ENCODE results near the gene CDH23. TPM values are rescaled to one million over a fixed set of nuclear protein-coding genes. Genes with fewer than 3 reads are reported as not detected.

CDH23 gene
- polyA plus RNA-seq, 1 donor from 2014 or later: 6.6 TPM

GRCh38 chr10:71713135-71714030 lies 316.7 kb downstream of the CDH23 start:
- Histone ChIP-seq H3K27ac (ENCODE audit: low read length) (no peak overlapping the region), H3K9me3 (ENCODE audit: low read length) (no peaks in the 10 kb centered on the region), H3F3A (ENCODE audit: insufficient read depth, low read length, poor library complexity, severe bottlenecking) (no peaks in the 10 kb centered on the region), H3K9ac (ENCODE audit: low read length) (no peak overlapping the region), H3K27me3 (ENCODE audit: insufficient read depth, low read depth, low read length) (no peaks in the 10 kb centered on the region), H3K9me2 (ENCODE audit: insufficient read depth, low read length) (no peaks in the 10 kb centered on the region), H3K4me3 (ENCODE audit: low read length) (no peak overlapping the region), H3K4me2 (ENCODE audit: low read length) (no peak overlapping the region), H4K20me1 (ENCODE audit: insufficient read depth) (no peaks in the 10 kb centered on the region), H3K36me3 (ENCODE audit: insufficient read depth, low read length) (no peaks in the 10 kb centered on the region), H2AFZ (ENCODE audit: low read depth, low read length) (no peak overlapping the region), H3K79me2 (replicated peaks; ENCODE audit: insufficient read depth, low read length) (no peaks in the 10 kb centered on the region)
- TF ChIP-seq RAD21 (conservative IDR thresholded peaks at IDR 0.05) (no peak), POLR2AphosphoS5 (IDR thresholded peaks at IDR 0.05) (no peak), TAF1 (IDR thresholded peaks at IDR 0.05; ENCODE audit: low read depth) (no peak), MXI1 (conservative IDR thresholded peaks at IDR 0.05; ENCODE audit: poor library complexity, severe bottlenecking) (no peak), REST (IDR thresholded peaks at IDR 0.05; ENCODE audit: borderline replicate concordance) (no peak)

- Histone ChIP-seq H3K4me3 (ENCODE audit: low read length) (no peak overlapping the region), H3K4me2 (ENCODE audit: low read length) (no peak overlapping the region), H2AFZ (ENCODE audit: low read depth, low read length) (no peak overlapping the region), H3K36me3 (ENCODE audit: insufficient read depth, low read length) (no peaks in the 10 kb centered on the region), H3K9ac (ENCODE audit: low read length) (no peak overlapping the region), H3K27ac (ENCODE audit: low read length) (no peak overlapping the region), H3K27me3 (ENCODE audit: insufficient read depth, low read depth, low read length) (no peaks in the 10 kb centered on the region), H3K9me2 (ENCODE audit: insufficient read depth, low read length) (no peaks in the 10 kb centered on the region), H4K20me1 (ENCODE audit: insufficient read depth) (no peaks in the 10 kb centered on the region), H3K9me3 (ENCODE audit: low read length) (no peaks in the 10 kb centered on the region), H3F3A (ENCODE audit: insufficient read depth, low read length, poor library complexity, severe bottlenecking) (no peaks in the 10 kb centered on the region), H3K79me2 (replicated peaks; ENCODE audit: insufficient read depth, low read length) (no peaks in the 10 kb centered on the region)
- TF ChIP-seq REST (IDR thresholded peaks at IDR 0.05; ENCODE audit: borderline replicate concordance) (no peak), SMC3 (conservative IDR thresholded peaks at IDR 0.05; ENCODE audit: poor library complexity) (no peak), EZH2 (IDR thresholded peaks at IDR 0.05; ENCODE audit: borderline replicate concordance, insufficient read depth, low read length, poor library complexity, severe bottlenecking) (no peak), TAF1 (IDR thresholded peaks at IDR 0.05; ENCODE audit: low read depth) (no peak), CTCF (IDR thresholded peaks at IDR 0.05; ENCODE audit: poor library complexity, severe bottlenecking) (no peak)
These were observed 317.3 kb downstream of the CDH23 start for GRCh38 chr10:71714031-71714410.

Measured in neural cell (in vitro differentiated cells).